Measurements from ENCODE around the gene ATG9A.

DNA sequence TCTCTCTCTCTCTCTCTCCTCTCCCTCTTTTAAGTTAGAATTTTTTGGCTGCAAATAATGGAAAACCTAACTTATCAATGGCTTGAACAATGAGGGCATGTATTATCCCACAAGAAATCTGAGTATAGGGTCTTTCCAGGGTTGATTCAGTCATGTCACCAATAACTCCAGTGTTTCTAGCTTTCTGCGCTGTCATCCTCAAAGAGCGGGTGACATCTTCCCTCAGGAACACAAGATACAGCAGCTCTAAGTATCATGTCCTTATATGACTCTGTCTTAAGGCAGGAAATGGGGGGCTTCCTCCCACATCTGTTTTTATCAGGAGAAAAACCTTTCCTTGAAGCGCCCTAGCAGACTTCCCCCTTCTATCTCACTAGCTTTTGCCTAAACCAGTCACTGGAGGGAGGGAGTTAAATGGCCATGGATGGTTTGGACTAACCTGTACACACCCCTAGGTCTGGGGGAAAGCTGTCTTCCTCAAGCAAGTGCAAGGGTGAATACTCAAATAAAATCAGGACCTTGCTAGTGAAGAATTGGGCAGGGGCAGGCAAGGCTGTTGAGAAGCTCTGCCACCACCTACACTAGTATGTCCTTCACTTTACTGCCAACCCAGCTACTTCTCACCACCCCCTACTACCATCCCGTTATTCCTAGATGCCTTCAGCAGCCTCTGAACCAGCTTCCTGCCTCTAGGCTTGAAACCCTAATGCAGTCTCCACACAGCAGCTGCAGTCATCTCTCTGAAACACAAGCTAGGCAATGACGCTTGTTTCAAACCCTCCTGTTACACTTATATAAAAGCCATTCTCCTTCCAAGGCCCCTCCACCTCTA is 31.8 kb upstream of the ATG9A start:
- TF ChIP-seq ATF2 (tag by site-specific recombination; IDR thresholded peaks at IDR 0.05; ENCODE audit: low read depth) (no peak), PRDM1 (tag by site-specific recombination; IDR thresholded peaks at IDR 0.05) (no peak), ZBTB1 (tag by site-specific recombination; IDR thresholded peaks at IDR 0.05) (no peak), ZNF433 (tag by site-specific recombination; IDR thresholded peaks at IDR 0.05; ENCODE audit: low read depth) (no peak), CTCF (tag by site-specific recombination; IDR thresholded peaks at IDR 0.05) (no peak), ZNF792 (tag by site-specific recombination; IDR thresholded peaks at IDR 0.05) (no peak), ZNF10 (tag by site-specific recombination; IDR thresholded peaks at IDR 0.05) (no peak), ZNF391 (tag by site-specific recombination; IDR thresholded peaks at IDR 0.05; ENCODE audit: borderline replicate concordance, low read depth) (no peak), TCF7L2 (IDR thresholded peaks at IDR 0.05; ENCODE audit: borderline replicate concordance, low read depth, low read length) (no peak), ZNF426 (tag by site-specific recombination; IDR thresholded peaks at IDR 0.05) (no peak)
- TF ChIP-seq, protein P1, sequence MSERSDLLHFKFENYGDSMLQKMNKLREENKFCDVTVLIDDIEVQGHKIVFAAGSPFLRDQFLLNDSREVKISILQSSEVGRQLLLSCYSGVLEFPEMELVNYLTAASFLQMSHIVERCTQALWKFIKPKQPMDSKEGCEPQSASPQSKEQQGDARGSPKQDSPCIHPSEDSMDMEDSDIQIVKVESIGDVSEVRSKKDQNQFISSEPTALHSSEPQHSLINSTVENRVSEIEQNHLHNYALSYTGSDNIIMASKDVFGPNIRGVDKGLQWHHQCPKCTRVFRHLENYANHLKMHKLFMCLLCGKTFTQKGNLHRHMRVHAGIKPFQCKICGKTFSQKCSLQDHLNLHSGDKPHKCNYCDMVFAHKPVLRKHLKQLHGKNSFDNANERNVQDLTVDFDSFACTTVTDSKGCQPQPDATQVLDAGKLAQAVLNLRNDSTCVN (tag by site-specific recombination; optimal IDR thresholded peaks at IDR 0.05): no peak

Measured in HEK293 (cell line).